Measurements from ENCODE around the gene GRID2. TPM values are rescaled to one million over a fixed set of nuclear protein-coding genes. Genes with fewer than 3 reads are reported as not detected.

Gene GRID2
- polyA plus RNA-seq, 1 donor from 2014 or later, result 14.9 TPM

GRCh38 chr4:92678292-92678691 is 374.5 kb downstream of the GRID2 start:
- Histone ChIP-seq H3K4me3 (ENCODE audit: low read length) (no peak overlapping the region), H3K79me2 (replicated peaks; ENCODE audit: insufficient read depth, low read length) (no peaks in the 10 kb centered on the region), H2AFZ (ENCODE audit: low read depth, low read length) (no peak overlapping the region), H3K4me2 (ENCODE audit: low read length) (no peak overlapping the region), H3F3A (ENCODE audit: insufficient read depth, low read length, poor library complexity, severe bottlenecking) (no peaks in the 10 kb centered on the region), H3K9ac (ENCODE audit: low read length) (no peak overlapping the region), H3K36me3 (ENCODE audit: insufficient read depth, low read length) (no peaks in the 10 kb centered on the region), H4K20me1 (ENCODE audit: insufficient read depth) (no peaks in the 10 kb centered on the region), H3K9me3 (ENCODE audit: low read length) (no peaks in the 10 kb centered on the region), H3K27ac (ENCODE audit: low read length) (no peak overlapping the region), H3K27me3 (ENCODE audit: insufficient read depth, low read depth, low read length) (no peaks in the 10 kb centered on the region), H3K9me2 (ENCODE audit: insufficient read depth, low read length) (no peaks in the 10 kb centered on the region)
- TF ChIP-seq TAF1 (IDR thresholded peaks at IDR 0.05; ENCODE audit: low read depth) (no peak), RAD21 (conservative IDR thresholded peaks at IDR 0.05) (no peak), EZH2 (IDR thresholded peaks at IDR 0.05; ENCODE audit: borderline replicate concordance, insufficient read depth, low read length, poor library complexity, severe bottlenecking) (no peak), SMC3 (conservative IDR thresholded peaks at IDR 0.05; ENCODE audit: poor library complexity) (no peak), EP300 (conservative IDR thresholded peaks at IDR 0.05; ENCODE audit: poor library complexity, severe bottlenecking) (no peak), POLR2AphosphoS5 (IDR thresholded peaks at IDR 0.05) (no peak), MXI1 (conservative IDR thresholded peaks at IDR 0.05; ENCODE audit: poor library complexity, severe bottlenecking) (no peak), REST (IDR thresholded peaks at IDR 0.05; ENCODE audit: borderline replicate concordance) (no peak), CTCF (IDR thresholded peaks at IDR 0.05; ENCODE audit: poor library complexity, severe bottlenecking) (no peak)

- no peak for TF ChIP-seq TAF1 (IDR thresholded peaks at IDR 0.05; ENCODE audit: low read depth)
- TF ChIP-seq MXI1 (conservative IDR thresholded peaks at IDR 0.05; ENCODE audit: poor library complexity, severe bottlenecking), result no peak
- no peak for TF ChIP-seq POLR2AphosphoS5 (IDR thresholded peaks at IDR 0.05)
- no peak for TF ChIP-seq EZH2 (IDR thresholded peaks at IDR 0.05; ENCODE audit: borderline replicate concordance, insufficient read depth, low read length, poor library complexity, severe bottlenecking)
- no peak for TF ChIP-seq SMC3 (conservative IDR thresholded peaks at IDR 0.05; ENCODE audit: poor library complexity)
- TF ChIP-seq EP300 (conservative IDR thresholded peaks at IDR 0.05; ENCODE audit: poor library complexity, severe bottlenecking), result no peak
- TF ChIP-seq RAD21 (conservative IDR thresholded peaks at IDR 0.05), result no peak
- TF ChIP-seq CTCF (IDR thresholded peaks at IDR 0.05; ENCODE audit: poor library complexity, severe bottlenecking), result no peak
- TF ChIP-seq REST (IDR thresholded peaks at IDR 0.05; ENCODE audit: borderline replicate concordance), result no peak
- Histone ChIP-seq H3K9ac (ENCODE audit: low read length) (no peak overlapping the region), H3K4me3 (ENCODE audit: low read length) (no peak overlapping the region), H3K4me2 (ENCODE audit: low read length) (no peak overlapping the region), H3K9me2 (ENCODE audit: insufficient read depth, low read length) (no peaks in the 10 kb centered on the region), H3K27me3 (ENCODE audit: insufficient read depth, low read depth, low read length) (no peaks in the 10 kb centered on the region), H3K27ac (ENCODE audit: low read length) (no peak overlapping the region), H3F3A (ENCODE audit: insufficient read depth, low read length, poor library complexity, severe bottlenecking) (no peaks in the 10 kb centered on the region), H4K20me1 (ENCODE audit: insufficient read depth) (no peaks in the 10 kb centered on the region), H3K36me3 (ENCODE audit: insufficient read depth, low read length) (no peaks in the 10 kb centered on the region), H2AFZ (ENCODE audit: low read depth, low read length) (no peak overlapping the region), H3K9me3 (ENCODE audit: low read length) (no peaks in the 10 kb centered on the region), H3K79me2 (replicated peaks; ENCODE audit: insufficient read depth, low read length) (no peaks in the 10 kb centered on the region)
Measured at GRCh38 chr4:92679149-92679548, 375.4 kb downstream of the GRID2 start.

Measured in neural cell (in vitro differentiated cells).